Measurements from ENCODE around the gene BORCS6. TPM values are rescaled to one million over a fixed set of nuclear protein-coding genes. Genes with fewer than 3 reads are reported as not detected.

The BORCS6 gene
- total RNA-seq, 1 experiment from 2014 or later = 6.4 TPM

DNA sequence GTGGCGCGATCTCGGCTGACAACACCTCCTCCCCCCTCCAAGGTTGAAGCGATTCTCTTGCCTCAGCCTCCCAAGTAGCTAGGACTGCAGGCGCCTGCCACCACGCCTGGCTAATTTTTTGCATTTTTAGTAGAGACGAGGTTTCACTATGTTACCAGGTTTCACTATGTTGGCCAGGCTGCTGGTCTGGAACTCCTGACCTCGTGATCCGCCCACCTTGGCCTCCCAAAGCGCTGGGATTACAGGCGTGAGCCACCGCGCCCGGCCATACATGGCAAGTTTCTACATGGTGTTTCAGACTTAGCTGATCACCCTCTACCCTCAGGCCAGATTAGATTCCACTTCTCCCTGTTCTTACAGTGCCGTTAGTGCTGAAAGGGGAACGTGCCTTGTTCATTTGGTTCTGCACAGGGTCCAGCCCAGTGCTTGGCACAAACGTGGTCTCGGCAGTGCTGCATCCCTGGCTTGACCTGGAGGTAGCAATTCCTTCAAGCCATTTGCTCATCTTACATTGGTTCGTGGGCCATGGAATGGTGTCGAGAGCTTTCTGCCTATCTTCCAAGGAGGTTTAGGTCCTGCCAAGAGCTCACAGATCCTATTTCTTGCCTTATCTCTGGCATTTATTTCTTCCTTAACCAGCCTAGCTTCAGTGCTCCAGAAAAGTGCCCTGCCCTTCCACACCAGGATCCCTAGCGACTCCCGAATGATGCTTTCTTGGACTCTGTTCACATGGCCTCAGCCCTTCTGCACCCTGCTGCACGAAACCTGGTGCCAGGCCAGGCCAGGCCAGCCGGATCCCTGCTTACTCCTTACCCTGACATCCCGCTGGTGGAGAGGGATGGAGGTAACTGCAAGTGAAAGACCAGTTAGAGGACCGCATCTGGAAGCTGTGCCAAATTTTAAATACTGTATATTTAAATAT lies 35.2 kb upstream of the BORCS6 start:
- no peaks in the 10 kb centered on the region for H3K27me3 ChIP-seq (ENCODE audit: insufficient read depth, low read depth)
- H3K9me3 ChIP-seq (ENCODE audit: insufficient read depth, low read depth) = no peaks in the 10 kb centered on the region
- no peaks in the 10 kb centered on the region for H3K9me2 ChIP-seq (ENCODE audit: insufficient read depth)
- H3K36me3 ChIP-seq (ENCODE audit: low read depth) = no peaks in the 10 kb centered on the region
- H3K4me1 ChIP-seq (replicated peaks; ENCODE audit: insufficient read depth) = peaks cover 2% of the 10 kb centered on the region
- DNase-seq = no peak
- H3F3A ChIP-seq (ENCODE audit: insufficient read depth, low read depth) = peaks cover 38% of the 10 kb centered on the region
- no TSS peak for BruUV-seq (replicated peaks)
- no peaks in the 10 kb centered on the region for H3K79me2 ChIP-seq (ENCODE audit: low read depth)
- H3K27ac ChIP-seq = no peak overlapping the region
- peak overlapping the region; percentile 83; the same call in 1 of the 2 replicates for H3K4me2 ChIP-seq
- POLR2A ChIA-PET (ENCODE audit: unreplicated experiment) = interaction anchor here (0.6 kb wide), 2 partner anchors 167 to 195 kb away, joined by 3 to 4 read pairs; no protein-coding TSS in a partner anchor
- no peak overlapping the region for H3K4me3 ChIP-seq
- CTCF ChIA-PET = interaction anchor here (0.6 kb wide), 1 partner anchor 49 kb away, joined by 5 read pairs; no protein-coding TSS in a partner anchor
- intact Hi-C loops (cut with micrococcal nuclease; ENCODE audit: unreplicated experiment) = loop anchor here (5.0 to 10.0 kb wide), 3 partner anchors 53 to 520 kb away; partner anchors contain the start of gene CCDC42
- TF ChIP-seq EZH2 (IDR thresholded peaks at IDR 0.05; ENCODE audit: low read depth) = no peak
- TF ChIP-seq, protein P1, sequence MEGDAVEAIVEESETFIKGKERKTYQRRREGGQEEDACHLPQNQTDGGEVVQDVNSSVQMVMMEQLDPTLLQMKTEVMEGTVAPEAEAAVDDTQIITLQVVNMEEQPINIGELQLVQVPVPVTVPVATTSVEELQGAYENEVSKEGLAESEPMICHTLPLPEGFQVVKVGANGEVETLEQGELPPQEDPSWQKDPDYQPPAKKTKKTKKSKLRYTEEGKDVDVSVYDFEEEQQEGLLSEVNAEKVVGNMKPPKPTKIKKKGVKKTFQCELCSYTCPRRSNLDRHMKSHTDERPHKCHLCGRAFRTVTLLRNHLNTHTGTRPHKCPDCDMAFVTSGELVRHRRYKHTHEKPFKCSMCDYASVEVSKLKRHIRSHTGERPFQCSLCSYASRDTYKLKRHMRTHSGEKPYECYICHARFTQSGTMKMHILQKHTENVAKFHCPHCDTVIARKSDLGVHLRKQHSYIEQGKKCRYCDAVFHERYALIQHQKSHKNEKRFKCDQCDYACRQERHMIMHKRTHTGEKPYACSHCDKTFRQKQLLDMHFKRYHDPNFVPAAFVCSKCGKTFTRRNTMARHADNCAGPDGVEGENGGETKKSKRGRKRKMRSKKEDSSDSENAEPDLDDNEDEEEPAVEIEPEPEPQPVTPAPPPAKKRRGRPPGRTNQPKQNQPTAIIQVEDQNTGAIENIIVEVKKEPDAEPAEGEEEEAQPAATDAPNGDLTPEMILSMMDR (conservative IDR thresholded peaks at IDR 0.05) = no peak
- no peak overlapping the region for H2AFZ ChIP-seq
- H4K20me1 ChIP-seq (ENCODE audit: insufficient read depth) = no peaks in the 10 kb centered on the region

DNA sequence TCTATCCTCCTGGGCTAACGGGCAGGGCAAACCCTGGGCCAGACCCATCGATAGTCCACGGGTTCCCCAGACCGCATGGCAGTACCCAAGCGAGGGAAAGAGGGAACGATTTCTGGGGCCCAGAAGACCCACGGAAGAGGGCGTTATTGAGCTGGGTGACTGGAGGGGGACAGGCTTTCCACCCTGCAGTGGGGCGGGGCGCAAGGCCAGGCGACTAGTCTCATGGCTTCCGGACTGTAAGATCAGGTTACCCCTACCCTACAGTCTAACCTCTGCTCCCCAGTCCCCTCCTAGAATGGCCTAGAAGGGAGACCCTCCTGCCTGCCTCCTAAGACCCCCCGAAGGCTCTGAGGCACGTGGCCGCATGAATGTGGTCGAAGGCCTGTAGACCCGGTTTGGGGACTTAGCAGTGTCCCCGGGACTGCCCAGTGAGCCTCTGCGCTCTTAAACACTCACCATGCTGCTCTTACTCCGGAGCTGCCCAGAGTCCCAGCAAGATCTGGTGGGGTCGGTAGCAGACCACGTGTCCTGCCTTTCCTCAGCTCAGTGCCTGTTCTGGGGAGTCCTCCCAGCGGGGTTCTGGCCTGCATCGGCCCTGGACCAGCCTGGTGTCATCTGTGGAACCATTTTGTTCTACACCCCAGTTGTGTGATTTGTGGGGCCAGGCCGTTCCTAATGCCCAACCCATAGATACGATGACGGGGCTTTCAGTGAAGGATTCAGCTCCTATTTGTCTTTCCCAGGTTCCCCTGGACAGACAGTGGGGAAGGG lies 33.6 kb upstream of the BORCS6 start:
- peak overlapping the region; percentile 80 for H3K4me3 ChIP-seq
- no peaks in the 10 kb centered on the region for H3K9me3 ChIP-seq (ENCODE audit: insufficient read depth, low read depth)
- TF ChIP-seq EZH2 (IDR thresholded peaks at IDR 0.05; ENCODE audit: low read depth) = no peak
- TF ChIP-seq, protein P1 (conservative IDR thresholded peaks at IDR 0.05) = no peak; the same call in 1 of the 2 replicates
- BruUV-seq (replicated peaks) = TSS peak; percentile 87
- H3K4me2 ChIP-seq = peak overlapping the region; percentile 83
- H3K27me3 ChIP-seq (ENCODE audit: insufficient read depth, low read depth) = no peaks in the 10 kb centered on the region
- peak overlapping the region; percentile 87 for H3K27ac ChIP-seq
- peak overlapping the region; percentile 89 for H2AFZ ChIP-seq
- peaks cover 50% of the 10 kb centered on the region for H3F3A ChIP-seq (ENCODE audit: insufficient read depth, low read depth)
- no peaks in the 10 kb centered on the region for H3K36me3 ChIP-seq (ENCODE audit: low read depth)
- ChIA-PET CTCF (interaction anchor here (0.5 to 1.0 kb wide), 5 partner anchors 34 to 311 kb away, joined by 3 to 9 read pairs (median 4); partner anchors contain the start of gene SLC25A35), POLR2A (ENCODE audit: unreplicated experiment) (interaction anchor here (0.5 to 1.1 kb wide), 10 partner anchors 13 to 414 kb away, joined by 3 to 15 read pairs (median 5); partner anchors contain the start of genes AURKB, RANGRF and SLC25A35)
- no peaks in the 10 kb centered on the region for H3K9me2 ChIP-seq (ENCODE audit: insufficient read depth)
- intact Hi-C loops (cut with micrococcal nuclease; ENCODE audit: unreplicated experiment) = loop anchor here (2.0 to 10.0 kb wide), 5 partner anchors 51 to 521 kb away; partner anchors contain the start of genes CCDC42, RPL26 and SLC25A35
- no peaks in the 10 kb centered on the region for H4K20me1 ChIP-seq (ENCODE audit: insufficient read depth)
- peak; percentile 46 to 75 for DNase-seq
- H3K79me2 ChIP-seq (ENCODE audit: low read depth) = no peaks in the 10 kb centered on the region
- peaks cover 11% of the 10 kb centered on the region for H3K4me1 ChIP-seq (replicated peaks; ENCODE audit: insufficient read depth)

All from PC-9 (cell line).